HG03103 (cell line): ENCODE data around the gene SLC35F4.
A peak's percentile ranks its signal among the peaks of the same experiment; 100 is the strongest.

Source experiments
- ATAC-seq: cut with Tn5 transposase; IDR thresholded peaks from one replicate; pipeline ENCODE4 v1.9.1; 2021; ENCODE audit warnings: low read depth; ENCODE audit not compliant: unreplicated experiment

SLC35F4 gene

GRCh38 chr14:57641776-57642175 is 224.1 kb downstream of the SLC35F4 start:
- ATAC-seq = no peak

GRCh38 chr14:57640036-57640435 is 225.9 kb downstream of the SLC35F4 start:
- ATAC-seq = no peak

- ATAC-seq = no peak
Observed at GRCh38 chr14:57637901-57638300, 228.0 kb downstream of the SLC35F4 start.

- no peak for ATAC-seq
Observed at GRCh38 chr14:57634335-57634734, 231.6 kb downstream of the SLC35F4 start.

GRCh38 chr14:57632649-57633048 is 233.2 kb downstream of the SLC35F4 start:
- no peak for ATAC-seq

- ATAC-seq = no peak
Observed at GRCh38 chr14:57617510-57617909, 248.4 kb downstream of the SLC35F4 start.

GRCh38 chr14:57612946-57613345 is 252.9 kb downstream of the SLC35F4 start:
- no peak for ATAC-seq

- no peak for ATAC-seq
Observed at GRCh38 chr14:57611555-57612075, 254.3 kb downstream of the SLC35F4 start.

- no peak for ATAC-seq
Observed at GRCh38 chr14:57610631-57611030, 255.3 kb downstream of the SLC35F4 start.

GRCh38 chr14:57609192-57610075 is 256.5 kb downstream of the SLC35F4 start:
- ATAC-seq = no peak

GRCh38 chr14:57607086-57607485 is 258.8 kb downstream of the SLC35F4 start:
- no peak for ATAC-seq

GRCh38 chr14:57583396-57583795 is 282.5 kb downstream of the SLC35F4 start:
- no peak for ATAC-seq

- ATAC-seq = no peak
Observed at GRCh38 chr14:57582746-57583145, 283.1 kb downstream of the SLC35F4 start.

GRCh38 chr14:57578801-57579200 is 287.1 kb downstream of the SLC35F4 start:
- ATAC-seq = no peak

- ATAC-seq = no peak
Observed at GRCh38 chr14:57576498-57576897, 289.4 kb downstream of the SLC35F4 start.

GRCh38 chr14:57575482-57575881 is 290.4 kb downstream of the SLC35F4 start:
- no peak for ATAC-seq

- ATAC-seq = no peak
Observed at GRCh38 chr14:57574617-57575288, 291.1 kb downstream of the SLC35F4 start.

GRCh38 chr14:57573173-57573572 is 292.7 kb downstream of the SLC35F4 start:
- ATAC-seq = no peak

GRCh38 chr14:57568554-57568953 is 297.3 kb downstream of the SLC35F4 start:
- no peak for ATAC-seq

GRCh38 chr14:57567220-57567619 is 298.7 kb downstream of the SLC35F4 start:
- ATAC-seq = no peak

- peak; percentile 44 for ATAC-seq
Observed at GRCh38 chr14:57560681-57561080, 305.2 kb downstream of the SLC35F4 start.

- ATAC-seq = no peak
Observed at GRCh38 chr14:57559576-57559975, 306.3 kb downstream of the SLC35F4 start.
